HEK293T (cell line): ENCODE data around the gene ST8SIA6.

Experiments used
- ARNT ChIP-seq: fragments of 450-650 bp; IDR thresholded peaks from 2 replicates; pipeline ENCODE4 v1.6.1; 2017; ENCODE audit warnings: mild to moderate bottlenecking
- BHLHE40 ChIP-seq: fragments of 450-650 bp; IDR thresholded peaks from 2 replicates; pipeline ENCODE4 v1.6.1; 2016; ENCODE audit warnings: mild to moderate bottlenecking, moderate library complexity, borderline replicate concordance
- FOXM1 ChIP-seq: fragments of 450-650 bp; IDR thresholded peaks from 2 replicates; pipeline ENCODE4 v1.6.1; 2017; ENCODE audit warnings: mild to moderate bottlenecking, borderline replicate concordance
- SP1 ChIP-seq: fragments of 450-650 bp; IDR thresholded peaks from 2 replicates; pipeline ENCODE4 v1.6.1; 2017
- TARDBP ChIP-seq: fragments of 450-650 bp; IDR thresholded peaks from 2 replicates; pipeline ENCODE4 v1.6.1; 2016

GRCh38 chr10:17428351-17429097 lies 25.9 kb downstream of the ST8SIA6 start:
- TF ChIP-seq SP1 (no peak), FOXM1 (no peak), BHLHE40 (no peak), ARNT (no peak), TARDBP (no peak)
